WTC11 (cell line): Measurements from ENCODE around the gene ARPC2.

Source experiments
- NFE2L1 ChIP-seq: sonication (generic); formaldehyde crosslinking; IDR thresholded peaks from 2 replicates; pipeline ENCODE4 v1.8.1; 2023; ENCODE audit warnings: missing genetic modification reagents
- ZNF425 ChIP-seq: fragments of 250-450 bp; sonication (Bioruptor Pico); conservative IDR thresholded peaks from 2 replicates; pipeline ENCODE4 v1.9.0; 2021; ENCODE audit warnings: mild to moderate bottlenecking
- TF ChIP-seq, protein P1 (sequence below): fragments of 200-600 bp; IDR thresholded peaks from 2 replicates; pipeline ENCODE4 v1.8.0; 2022; ENCODE audit warnings: antibody characterized with exemption

DNA sequence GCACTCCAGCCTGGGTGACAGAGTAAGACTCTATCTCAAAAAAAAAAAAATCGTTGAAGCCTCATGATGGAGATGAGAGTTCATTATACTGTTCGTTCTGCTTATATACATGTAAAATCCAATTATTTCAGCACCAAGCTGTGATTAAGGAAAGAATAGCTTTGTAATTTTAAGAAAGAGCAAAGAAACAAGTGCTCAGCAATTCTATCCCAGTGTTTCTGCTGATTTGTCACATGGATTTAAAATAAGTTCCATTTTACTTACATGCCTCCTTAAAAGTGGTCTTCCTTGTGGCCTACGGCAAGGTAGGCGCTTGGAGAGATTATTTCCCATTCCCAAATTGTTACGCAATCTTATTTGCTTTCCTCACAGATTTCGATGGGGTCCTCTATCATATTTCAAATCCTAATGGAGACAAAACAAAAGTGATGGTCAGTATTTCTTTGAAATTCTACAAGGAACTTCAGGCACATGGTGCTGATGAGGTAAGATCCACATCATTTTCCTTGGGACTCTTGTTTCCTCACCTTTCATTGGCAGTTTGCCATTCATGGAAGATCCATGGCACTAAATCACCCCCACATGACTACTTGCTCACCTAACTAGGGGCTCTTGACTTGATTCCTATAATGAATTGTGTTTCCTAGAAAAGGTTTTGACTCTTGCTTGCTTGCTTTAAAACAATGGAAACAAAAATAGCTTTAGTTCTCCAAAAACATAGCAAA lies 11.5 kb downstream of the ARPC2 start:
- no peak for TF ChIP-seq NFE2L1 (CRISPR knock-in tag)
- TF ChIP-seq, protein P1, sequence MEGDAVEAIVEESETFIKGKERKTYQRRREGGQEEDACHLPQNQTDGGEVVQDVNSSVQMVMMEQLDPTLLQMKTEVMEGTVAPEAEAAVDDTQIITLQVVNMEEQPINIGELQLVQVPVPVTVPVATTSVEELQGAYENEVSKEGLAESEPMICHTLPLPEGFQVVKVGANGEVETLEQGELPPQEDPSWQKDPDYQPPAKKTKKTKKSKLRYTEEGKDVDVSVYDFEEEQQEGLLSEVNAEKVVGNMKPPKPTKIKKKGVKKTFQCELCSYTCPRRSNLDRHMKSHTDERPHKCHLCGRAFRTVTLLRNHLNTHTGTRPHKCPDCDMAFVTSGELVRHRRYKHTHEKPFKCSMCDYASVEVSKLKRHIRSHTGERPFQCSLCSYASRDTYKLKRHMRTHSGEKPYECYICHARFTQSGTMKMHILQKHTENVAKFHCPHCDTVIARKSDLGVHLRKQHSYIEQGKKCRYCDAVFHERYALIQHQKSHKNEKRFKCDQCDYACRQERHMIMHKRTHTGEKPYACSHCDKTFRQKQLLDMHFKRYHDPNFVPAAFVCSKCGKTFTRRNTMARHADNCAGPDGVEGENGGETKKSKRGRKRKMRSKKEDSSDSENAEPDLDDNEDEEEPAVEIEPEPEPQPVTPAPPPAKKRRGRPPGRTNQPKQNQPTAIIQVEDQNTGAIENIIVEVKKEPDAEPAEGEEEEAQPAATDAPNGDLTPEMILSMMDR: no peak
- no peak for TF ChIP-seq ZNF425
